Activated T-cell treated with anti-CD3 and anti-CD28 coated beads, Interleukin-2, amount 50 U/mL, for 48 hours (primary cell): ENCODE data around the gene CCDC60.

Experiments used
- DNase-seq, 2 experiments: peaks; one replicate each; pipeline ENCODE4 v3.0.0-alpha.2; 2020

CCDC60 gene

DNA sequence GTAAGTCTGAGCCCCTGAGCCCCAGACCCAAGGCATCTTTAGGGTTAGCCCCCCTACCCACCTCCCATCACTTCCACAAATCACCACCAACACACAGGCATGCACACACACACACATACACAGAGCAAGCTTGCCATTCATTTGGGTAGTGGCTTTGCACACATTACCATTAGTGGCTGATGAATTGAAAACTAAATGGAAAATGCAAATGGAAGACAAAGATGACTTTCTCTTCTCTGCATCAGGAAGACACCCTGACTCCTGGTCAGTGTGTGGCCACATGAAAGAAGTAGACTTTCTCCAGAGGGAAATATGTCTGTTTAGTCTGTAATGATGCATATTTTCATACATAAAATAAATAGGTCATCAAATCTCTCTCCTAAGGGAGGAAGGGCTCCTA, 55.2 kb downstream of the CCDC60 start:
- DNase-seq: no peak

DNA sequence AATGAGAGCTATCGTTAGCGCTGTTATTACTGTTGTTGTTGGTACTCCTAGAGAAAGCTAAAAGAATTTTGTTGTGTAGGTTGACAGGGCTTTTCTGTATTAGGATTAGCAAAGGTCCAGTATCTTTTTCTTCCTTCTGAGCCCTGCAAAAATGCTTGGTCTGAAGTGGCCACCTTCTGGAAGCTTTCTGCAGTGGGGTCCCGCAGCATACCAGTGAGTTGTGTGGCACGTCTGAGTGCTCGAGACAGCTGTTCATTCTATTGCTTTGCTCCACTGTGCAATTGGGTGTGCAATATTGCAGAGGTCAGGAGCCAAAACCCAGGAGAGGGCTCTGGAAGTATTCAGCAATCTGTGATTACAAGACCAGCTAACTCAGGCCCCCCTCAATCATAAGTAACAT, 57.1 kb downstream of the CCDC60 start:
- no peak for DNase-seq

DNA sequence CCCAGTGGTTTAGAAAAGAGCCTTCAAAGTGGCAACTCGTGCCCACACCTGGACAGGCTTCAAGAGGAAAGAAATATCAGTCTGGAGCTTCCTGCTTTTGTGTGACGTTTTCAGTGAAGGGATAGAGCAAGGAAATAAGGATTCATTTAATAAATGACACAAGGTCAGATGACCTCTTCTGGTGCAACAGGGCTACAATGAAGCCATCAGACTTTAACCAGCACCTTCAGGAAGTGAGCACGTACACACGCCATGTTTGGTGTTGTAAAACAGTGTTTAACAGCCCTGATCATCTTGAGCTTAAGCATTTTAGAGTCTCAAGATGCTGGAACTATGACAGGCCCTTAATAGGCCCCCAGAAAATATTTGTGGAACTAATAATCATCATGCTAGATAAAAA, 59.1 kb downstream of the CCDC60 start:
- no peak for DNase-seq

DNA sequence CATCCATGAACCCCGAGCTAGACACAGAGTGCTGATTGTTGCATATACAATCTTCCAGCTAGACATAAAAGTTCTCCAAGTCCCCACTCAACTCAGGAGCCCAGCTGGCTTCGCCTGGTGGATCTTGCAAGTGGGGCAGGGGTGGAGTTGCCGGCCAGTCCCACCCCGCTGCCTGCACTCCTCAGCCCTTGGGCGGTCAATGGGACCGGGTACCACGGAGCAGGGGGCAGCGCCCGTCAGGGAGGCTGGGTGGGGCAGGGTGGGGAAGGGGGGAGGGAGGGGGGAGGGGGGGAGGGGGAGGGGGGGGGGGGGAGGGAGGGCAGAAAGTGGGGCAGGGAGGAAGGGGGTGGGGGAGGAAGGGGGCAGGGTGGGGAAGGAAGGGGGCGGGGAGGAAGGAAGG, 63.0 kb downstream of the CCDC60 start:
- DNase-seq: no peak

DNA sequence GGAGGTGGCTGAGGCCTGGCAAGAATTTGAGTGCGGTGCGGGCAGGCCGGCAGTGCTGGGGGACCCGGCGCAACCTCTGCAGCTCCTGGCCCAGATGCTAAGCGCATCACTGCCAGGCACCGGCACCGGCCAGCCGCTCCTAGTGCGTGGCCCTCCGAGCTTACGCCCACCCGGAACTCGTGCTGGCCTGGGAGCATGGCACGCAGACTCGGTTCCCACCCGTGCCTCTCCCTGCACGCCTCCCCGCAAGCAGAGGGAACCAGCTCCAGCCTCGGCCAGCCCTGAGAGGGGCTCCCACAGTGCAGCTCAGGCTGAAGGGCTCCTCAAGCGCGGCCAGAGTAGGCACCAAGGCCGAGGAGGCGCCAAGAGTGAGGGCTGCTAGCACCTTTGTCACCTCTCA, 63.7 kb downstream of the CCDC60 start:
- DNase-seq: no peak

DNA sequence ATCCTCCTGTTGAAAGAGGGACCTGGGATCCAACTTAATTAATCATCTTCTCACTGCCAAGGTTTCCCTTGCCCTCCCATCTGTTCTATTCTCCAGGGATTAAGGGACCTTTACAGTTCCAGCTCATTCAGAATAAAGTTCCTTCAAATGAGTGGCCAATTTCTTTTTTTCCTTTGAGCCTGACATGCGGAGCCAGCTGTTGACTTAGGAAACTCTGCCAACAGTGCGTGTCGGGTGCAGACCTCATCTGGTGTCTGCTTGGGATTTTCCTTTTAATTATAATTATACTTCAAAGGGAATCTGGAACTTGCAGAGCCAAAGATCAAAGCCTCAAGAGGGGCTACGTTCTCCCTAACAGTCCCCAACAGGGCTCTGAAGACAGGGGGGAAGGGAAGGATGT, 64.8 kb downstream of the CCDC60 start:
- no peak for DNase-seq

DNA sequence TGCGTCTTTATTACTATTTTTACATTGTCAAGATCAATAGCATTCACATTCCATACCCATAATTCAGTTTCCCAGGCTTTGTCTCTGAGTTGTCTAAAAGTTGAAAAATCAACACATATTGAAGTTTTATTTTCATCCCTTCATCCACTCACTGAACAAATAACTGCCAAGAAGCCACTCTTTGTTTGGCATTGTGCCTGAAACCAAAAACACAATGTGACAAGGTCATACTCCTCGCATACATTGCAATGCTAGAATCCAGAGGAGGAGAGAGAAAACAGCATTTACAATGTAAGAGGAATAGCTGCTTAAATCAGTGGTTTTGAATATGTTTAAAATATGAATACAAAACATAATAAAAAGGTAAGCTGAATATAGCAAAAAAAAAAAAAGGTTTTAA, 71.8 kb downstream of the CCDC60 start:
- DNase-seq: no peak

DNA sequence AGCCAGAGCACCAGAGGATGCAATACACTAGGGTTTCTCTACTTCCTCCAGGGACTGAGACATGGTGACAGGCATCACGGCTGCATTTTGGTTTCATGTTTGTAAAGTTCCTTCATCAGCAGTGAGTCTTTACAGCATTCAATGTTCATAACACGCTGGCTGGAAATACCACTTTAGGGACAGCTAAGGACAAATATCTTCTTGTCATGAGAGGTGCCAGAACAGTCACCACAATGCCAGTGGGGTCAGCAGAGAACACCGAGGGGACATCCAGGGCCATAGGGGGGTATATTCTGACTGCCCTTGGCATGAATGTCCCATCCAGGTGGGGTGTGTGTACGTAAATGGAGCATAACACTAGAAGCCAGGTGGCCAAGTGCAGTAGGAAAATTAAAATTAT, 72.3 kb downstream of the CCDC60 start:
- DNase-seq: no peak

DNA sequence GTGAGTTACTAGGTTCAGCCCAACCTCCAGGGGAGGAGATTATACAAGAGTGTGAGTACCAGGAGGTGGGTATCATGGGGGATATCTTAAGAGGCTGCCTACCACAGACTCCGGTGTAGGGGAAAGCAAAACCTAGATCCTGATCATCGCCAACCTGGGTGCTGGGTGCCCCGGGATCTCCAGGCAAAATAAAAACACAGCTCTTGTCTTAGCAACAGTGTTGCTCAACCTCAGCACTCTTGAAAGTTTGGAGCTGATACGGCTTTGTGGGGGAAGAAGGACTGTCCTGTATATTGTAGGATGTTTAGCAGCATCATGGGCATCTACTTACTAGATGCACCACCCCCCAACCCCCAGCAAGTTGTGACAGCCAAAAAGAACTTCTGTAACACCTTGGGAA, 74.5 kb downstream of the CCDC60 start:
- DNase-seq: no peak

DNA sequence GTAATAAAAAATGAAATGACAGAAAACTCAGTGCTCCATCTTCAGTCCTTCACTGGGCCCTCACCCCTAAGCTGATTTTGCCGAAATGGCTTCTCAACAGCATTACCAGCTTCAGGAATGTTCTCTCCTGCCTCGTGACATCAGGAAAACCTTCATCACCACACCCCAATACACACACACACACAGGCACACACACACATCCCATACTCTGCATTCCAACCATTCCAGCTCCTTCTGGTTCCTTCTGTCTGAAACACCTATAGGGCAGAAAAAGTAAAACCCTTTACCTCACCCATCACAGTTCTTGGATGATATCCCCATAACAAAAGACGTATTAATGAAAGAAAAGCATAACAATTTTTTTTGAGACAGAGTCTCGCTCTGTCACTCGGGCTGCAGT, 75.9 kb downstream of the CCDC60 start:
- DNase-seq: no peak

DNA sequence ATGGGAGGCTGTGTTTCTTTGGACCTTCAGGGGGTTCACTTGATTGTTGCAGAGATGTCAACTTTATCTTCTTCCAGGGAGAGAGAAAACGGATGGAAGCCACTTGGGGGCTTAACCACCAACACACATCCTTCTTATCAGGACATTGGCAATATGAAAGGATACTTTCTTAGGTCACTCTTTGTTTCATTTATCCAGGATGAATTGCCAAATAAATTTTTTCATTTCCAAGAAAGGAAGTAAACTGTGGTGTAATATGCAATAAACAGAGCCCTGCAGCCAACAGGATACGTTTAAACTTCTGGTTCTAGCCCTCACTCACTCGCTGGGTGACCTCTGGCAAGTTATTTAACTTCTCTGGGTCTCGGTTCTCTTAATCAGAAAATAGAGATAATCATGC, 77.8 kb downstream of the CCDC60 start:
- DNase-seq: no peak

DNA sequence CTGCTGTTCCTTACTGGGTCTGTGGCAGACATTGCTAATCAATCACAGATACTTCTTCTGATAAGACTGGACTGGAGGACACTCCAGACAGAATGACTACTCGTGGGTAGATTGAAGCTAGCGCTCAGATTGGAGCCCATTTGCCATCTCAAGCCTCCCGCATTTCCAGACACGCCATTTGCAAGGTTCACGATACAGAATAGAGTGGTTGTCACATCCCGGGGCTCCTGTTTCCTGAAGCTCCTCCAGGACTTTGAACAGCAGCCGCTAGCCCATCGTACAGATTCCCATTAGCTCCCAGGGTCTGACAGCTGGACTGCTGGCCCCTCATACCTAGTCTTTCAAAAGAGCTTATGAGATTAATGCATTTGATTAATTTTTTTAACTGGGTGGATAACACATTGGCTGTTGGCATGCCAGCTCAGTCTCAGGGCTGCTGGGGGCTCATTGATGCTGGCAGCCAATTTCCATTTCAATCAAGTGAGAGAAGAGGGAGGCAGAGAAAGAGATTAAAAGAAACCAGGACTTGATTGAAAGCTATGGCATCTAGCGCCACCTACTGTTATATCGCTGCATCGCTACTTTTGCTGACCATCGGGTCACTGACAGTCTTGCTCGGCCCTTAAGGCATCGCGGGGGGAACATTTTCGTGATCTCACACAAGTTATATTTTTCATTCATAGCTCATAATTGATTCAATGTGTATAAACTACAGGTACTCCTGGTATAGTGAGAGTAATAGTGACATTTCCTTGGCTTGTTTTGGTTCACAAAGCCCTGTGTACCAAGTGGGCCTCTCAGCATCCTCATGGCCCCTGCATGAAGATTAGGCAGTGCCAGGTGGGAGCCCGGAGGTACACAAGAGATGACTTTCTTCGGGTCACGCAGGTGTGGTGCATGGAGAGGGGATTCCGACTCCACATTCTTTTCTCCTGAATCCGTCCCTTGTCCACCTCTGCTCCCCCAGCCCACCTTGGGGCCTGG, 78.6 kb downstream of the CCDC60 start:
- DNase-seq: peak; percentile 58

DNA sequence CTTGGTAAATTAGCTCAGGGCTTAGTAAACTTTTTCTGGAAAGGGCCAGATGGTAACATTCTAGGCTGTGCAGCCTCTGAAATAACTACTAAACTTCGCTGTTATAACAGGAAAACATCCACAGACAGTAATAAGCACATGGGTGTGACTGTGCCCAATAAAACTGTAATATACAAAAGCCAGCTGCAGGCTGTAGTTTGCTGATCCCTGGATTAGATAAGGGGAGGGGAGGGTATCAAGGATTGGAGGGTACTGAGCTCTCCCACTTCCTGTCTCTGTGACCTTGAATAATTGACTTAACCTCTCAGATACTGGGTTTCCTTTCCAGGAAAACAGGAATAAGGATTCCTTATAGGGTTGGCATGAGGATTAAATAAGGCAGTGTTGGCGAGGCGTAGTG, 81.2 kb downstream of the CCDC60 start:
- DNase-seq: no peak

DNA sequence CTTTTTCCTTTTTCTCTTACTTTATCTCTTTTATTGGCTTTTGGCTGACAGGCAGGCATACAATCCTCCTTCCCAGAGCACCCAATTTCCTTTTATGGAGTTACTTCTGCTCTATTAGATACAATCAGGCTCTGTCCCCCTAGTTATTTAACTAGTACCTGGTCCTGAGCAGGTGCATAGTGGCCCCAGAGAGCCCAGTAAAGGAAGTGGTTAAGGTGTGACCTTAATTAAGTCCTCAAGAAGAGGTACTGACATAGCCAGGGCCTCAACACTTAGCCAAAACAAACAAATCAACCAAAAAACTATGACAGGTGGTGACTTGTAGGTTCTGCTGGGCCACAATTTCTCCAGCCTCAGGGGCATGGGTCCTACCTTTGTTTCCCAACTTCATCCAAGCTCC, 82.9 kb downstream of the CCDC60 start:
- DNase-seq: no peak

DNA sequence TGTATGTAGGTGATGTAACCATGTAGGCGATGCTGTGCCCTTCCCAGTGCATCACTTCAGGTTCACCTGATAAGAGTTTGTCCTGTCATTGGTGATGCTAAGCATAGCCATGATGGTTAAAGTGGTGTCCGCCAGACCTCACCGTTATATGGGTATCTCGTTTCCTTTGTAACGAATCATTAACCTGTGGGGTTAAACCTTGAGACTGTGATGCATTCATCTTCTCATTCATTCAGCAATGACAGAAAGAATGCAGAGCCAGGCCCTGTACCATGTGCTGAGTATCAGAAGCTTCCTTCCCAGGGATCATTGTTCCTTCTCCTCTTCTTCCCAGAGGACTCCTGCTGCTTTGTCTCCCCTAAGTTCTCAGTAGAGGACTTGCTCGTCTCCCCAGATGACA, 84.9 kb downstream of the CCDC60 start:
- no peak for DNase-seq

DNA sequence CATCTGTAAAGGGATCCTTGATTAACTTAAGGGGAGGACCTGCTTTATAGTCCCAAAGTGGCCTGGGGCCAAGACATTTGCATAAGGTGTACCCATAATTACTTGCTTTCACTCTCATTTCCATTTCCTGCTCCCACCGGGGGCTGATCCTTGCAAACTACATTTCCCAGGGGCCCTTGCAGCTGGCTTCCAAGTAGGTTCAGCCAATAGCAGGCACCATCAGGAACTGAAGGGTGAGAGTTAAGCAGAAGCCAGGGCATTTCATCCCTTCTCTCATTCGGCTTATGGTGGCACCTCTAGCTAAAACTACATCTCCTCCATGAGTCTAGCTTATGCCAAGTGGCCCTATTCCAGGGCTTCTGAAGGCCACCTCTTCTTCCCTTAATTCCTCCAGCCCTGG, 88.8 kb downstream of the CCDC60 start:
- DNase-seq: no peak

DNA sequence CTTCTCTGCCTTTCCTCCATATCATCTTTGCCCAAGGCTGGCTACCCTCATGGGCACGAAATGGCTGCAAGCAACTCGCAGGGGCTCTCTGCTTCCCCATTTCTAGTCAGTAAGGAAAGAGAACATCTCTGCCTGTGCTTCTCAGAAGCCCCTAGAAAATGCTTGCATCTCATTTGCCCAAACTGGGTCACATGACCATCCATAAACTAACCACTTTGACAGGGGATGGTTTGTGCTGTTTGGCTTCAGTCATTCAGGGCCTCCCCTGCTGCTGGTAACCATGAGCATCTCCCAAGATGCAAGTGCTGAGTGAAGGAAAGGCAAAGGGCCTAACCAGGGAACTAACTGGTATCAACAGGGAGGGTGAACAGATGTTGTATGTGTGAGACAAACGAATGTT, 91.1 kb downstream of the CCDC60 start:
- no peak for DNase-seq

DNA sequence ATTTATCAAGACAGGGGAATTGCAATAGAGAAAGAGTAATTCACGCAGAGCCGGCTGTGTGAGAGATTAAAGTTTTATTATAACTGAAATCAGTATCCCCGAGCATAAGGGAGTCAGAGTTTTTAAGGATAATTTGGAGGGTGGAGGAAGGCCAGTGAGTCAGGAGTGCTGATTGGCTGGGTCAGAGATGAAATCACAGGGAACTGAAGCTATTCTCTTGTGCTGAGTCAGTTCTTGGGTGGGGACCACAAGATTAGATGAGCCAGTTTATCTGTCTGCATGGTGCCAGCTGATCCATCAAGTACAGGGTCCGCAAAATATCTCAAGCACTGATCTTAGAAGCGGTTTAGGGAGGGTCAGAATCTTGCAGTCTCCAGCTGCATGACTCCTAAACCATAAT, 96.6 kb downstream of the CCDC60 start:
- no peak for DNase-seq

DNA sequence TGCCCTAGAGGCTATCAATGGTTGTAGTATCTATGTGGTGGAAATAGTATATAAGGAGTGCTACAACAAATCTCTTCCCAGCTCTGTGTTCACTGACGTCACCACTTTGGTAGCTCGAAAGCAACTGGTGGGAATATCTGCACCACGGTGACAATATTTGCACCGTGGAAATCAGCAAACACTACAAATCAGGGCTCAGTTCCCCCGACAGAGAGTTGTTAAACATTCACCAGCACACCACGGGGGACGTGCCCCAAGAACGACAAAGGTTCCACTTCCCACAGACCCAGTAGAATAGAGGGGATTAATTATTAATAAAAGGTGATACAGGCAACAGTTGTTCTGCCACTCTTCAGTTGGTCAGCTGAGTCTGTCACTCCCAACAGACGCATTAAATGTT, 98.4 kb downstream of the CCDC60 start:
- DNase-seq: no peak

DNA sequence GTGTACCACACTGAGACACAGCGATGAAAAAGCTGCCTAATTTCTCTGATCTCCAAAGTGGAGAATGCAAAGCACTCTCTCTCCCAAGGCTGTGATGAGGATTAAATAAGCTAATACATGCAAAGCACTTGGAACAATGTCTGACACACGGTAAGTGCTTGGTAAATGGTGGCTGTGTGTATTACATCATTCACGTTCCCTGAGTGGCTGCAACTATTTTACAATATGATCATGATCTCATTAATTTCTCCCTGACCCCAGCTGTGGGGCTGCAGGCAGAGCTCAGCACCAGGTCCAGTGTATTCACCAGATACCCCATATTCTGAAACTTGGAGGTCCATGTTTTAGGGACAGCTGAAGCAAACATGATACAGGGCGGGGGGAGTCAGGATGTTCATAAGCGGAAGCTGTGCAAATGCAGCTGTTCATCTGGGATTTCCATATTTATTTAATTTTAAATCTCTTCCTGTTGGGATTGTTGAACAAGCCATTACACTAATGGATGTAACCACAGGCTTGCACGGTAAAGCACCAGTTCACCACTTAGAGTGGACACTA, 106.4 kb downstream of the CCDC60 start:
- no peak for DNase-seq

DNA sequence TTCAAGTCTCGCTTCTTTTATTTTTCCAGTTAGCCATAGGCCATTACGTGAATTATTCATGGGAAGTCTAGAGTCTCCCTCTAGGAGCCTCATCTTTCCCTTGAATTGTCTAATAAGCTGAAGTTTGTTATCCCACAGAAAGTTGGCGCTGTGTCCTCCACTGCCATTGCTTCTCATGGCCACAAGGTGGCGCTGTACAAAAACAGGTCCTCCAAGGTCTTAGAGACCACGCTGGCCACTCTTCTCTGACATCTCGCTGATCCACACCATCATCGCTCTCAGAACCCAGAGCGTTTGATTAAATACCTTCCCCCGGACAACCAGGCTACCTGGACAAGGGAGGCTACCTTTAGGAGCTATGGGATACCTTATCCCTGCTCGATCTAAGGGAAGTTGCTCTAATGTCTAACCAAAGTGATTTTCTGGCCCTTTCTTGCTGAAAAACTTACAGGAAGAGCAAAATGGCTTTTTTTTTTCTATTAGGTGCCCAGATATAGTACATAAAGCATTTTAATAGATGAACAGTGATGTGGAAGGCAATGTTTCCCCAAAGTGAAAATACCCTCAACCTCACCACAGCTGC, 110.0 kb downstream of the CCDC60 start:
- DNase-seq: peak; percentile 58 to 63

DNA sequence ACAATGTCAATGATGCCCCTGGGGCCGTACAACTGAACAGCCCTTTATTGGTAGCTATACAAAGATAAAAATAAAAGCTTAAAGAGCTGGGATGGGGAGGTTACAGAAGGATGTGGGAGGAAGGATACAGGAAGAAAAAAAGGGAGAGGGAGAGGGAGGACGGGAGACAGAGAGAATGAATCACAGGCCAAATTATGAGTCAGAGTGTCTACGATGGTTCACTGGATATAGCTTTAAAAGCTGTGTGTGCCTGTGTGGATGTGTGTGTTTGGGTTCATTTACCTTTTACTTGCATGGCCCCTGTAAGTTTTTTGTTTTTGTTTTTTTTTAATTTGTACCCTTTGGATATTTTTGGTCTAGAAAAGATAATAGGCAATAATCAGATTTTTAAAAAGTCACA, 111.9 kb downstream of the CCDC60 start:
- no peak for DNase-seq

DNA sequence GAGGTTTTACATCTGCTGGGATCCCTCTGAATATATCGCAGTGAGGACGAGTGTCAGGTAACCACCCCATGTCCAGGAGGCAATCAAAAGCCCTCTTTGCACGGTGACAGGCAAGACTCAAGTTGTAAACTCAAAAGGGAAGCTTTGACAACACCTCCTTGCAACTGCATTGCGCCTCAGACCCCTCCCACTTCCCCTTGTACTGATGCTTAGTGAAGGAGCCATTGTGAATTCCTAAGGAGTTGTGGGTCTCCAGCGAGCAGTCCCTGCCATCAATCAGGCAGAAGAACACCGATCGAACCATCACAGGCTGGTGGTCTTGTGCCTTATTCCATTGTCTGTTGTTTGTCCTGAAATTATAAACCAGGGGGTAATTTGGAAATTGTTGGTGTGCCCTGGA, 112.6 kb downstream of the CCDC60 start:
- no peak for DNase-seq

DNA sequence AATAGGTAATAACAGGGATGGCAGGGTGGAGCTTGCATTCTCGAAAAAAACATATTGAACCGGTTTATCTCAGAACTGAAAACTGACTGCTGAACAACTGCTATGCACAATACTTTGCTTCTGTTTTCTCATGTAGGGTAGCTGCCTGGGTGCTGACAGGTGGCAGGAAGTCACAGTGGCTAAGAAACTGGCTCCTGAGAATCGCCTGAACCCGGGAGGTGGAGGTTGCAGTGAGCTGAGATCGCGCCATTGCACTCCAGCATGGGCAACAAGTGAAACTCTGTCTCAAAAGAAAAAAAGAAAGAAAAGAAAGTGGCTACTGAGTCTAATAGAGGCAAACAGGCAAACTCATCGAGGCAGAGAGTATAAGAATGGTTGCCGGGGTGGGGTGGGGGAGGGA, 113.1 kb downstream of the CCDC60 start:
- no peak for DNase-seq
